ENCODE measurements around the gene MYH9. TPM values are rescaled to one million over a fixed set of nuclear protein-coding genes. Genes with fewer than 3 reads are reported as not detected.
A peak's percentile ranks its signal among the peaks of the same experiment; 100 is the strongest.
"Not testable (repeated sequence)": the region's sequence is repeated elsewhere in the genome, so short reads cannot be mapped to it uniquely, and the experiment has no call there.

MYH9 gene
- total RNA-seq, 4 donors from 2014 or later = 216 to 339 (median 246) TPM

- peak; percentile 45 for DNase-seq
- WGBS, 2 donors = 27 to 37% methylated on average over 14 to 20 of the region's 56 CpGs
- Histone ChIP-seq H3K4me1 (peaks cover 11 to 41% (median 11%) of the 10 kb centered on the region in 3 donors), H3K9me3 (no peaks in the 10 kb centered on the region), H3K36me3 (no peaks in the 10 kb centered on the region), H3K4me3 (peak overlapping the region; percentile 23 to 64 (median 39)), H3K27me3 (no peaks in the 10 kb centered on the region), H3K27ac (peak overlapping the region; percentile 87 to 93 (median 90))
- TF ChIP-seq CTCF (IDR thresholded peaks at IDR 0.05) (peak in 4 of 6 experiments; percentile 15 to 63 (median 37)), POLR2A (IDR thresholded peaks at IDR 0.05) (peak in 2 of 4 donors; percentile 77 to 89)
- intact Hi-C loops (cut with DNase I) = no loop called here
Measured at GRCh38 chr22:36409911-36410756, 22.4 kb upstream of the MYH9 start.

DNA sequence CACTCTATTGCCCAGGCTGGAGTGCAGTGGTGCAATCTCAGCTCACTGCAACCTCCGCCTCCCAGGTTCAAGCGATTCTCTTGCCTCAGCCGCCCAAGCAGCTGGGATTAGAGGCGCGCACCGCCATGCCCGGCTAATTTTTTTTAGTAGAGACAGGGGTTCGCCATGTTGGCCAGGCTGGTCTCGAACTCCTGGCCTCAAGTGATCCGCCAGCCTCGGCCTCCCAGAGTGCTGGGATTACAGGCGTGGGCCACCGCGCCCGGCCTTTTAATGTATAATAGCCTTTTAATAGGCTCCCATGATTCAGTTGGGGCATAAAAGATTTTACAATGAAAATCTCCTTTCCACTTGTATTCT lies 21.8 kb upstream of the MYH9 start:
- H3K27me3 ChIP-seq; intact Hi-C loops (cut with DNase I); DNase-seq; H3K36me3 ChIP-seq; H3K9me3 ChIP-seq: not testable (repeated sequence)
- Histone ChIP-seq H3K27ac (peak overlapping the region; percentile 87 to 93 (median 90)), H3K4me1 (peaks cover 11 to 41% (median 11%) of the 10 kb centered on the region in 3 donors), H3K4me3 (peak overlapping the region; percentile 23 to 64 (median 39))
- WGBS, 2 donors = 44 to 75% methylated on average over 11 to 14 of the region's 15 CpGs

DNA sequence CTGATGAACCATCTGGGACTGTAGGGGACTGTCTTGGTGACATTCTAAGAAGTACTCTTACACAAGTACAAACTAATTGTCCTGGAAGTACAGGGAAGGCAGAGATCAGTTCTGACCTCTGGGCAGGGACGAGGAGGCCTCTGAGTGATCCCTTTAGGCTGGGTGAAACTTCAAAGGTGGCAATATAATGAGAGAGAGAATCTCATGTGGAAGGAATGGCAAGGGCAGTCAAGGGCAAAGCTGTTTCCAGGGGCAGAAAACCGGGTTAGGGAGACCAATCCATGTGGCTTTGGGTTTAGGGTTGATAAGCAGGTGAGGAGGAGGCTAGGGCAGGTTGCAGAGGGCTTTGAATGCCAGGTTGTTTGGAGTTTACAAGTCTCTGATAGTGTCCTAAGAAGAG lies 21.3 kb upstream of the MYH9 start:
- Histone ChIP-seq H3K9me3 (no peaks in the 10 kb centered on the region), H3K36me3 (no peaks in the 10 kb centered on the region), H3K4me1 (peaks cover 11 to 41% (median 11%) of the 10 kb centered on the region in 3 donors), H3K27me3 (no peaks in the 10 kb centered on the region), H3K4me3 (no peak overlapping the region), H3K27ac (peak overlapping the region in 2 of 4 donors; percentile 87 to 93)
- no peak for DNase-seq
- no peak for TF ChIP-seq CTCF (IDR thresholded peaks at IDR 0.05)
- no peak for TF ChIP-seq POLR2A (IDR thresholded peaks at IDR 0.05)
- 64 to 68% methylated on average over 2 of the region's 2 CpGs for WGBS, 2 donors
- intact Hi-C loops (cut with DNase I) = no loop called here

DNA sequence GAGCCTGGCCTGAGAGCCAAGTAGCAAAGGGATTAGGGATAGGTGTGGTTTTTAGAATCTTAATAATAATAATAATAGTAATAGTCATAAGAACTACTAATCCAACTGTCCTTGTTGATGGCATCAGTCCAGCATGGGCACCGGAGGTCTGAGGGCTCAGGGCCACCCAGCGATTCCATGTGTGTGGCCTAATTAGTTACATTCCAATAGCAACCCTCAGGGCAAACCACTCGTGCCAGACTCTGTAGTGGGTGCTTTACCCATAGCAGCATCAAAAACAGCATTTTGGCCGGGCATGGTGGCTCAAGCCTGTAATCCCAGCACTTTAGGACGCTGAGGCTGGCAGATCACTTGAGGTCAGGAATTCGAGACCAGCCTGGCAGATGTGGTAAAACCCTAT lies 19.0 kb upstream of the MYH9 start:
- 55 to 63% methylated on average over 4 to 6 of the region's 6 CpGs for WGBS, 2 donors
- DNase-seq = no peak
- Histone ChIP-seq H3K4me1 (peaks cover 11 to 41% (median 11%) of the 10 kb centered on the region in 3 donors), H3K4me3 (no peak overlapping the region), H3K36me3 (no peaks in the 10 kb centered on the region), H3K9me3 (no peaks in the 10 kb centered on the region), H3K27me3 (no peaks in the 10 kb centered on the region), H3K27ac (no peak overlapping the region)
- TF ChIP-seq POLR2A (IDR thresholded peaks at IDR 0.05) = no peak
- no peak for TF ChIP-seq CTCF (IDR thresholded peaks at IDR 0.05)
- intact Hi-C loops (cut with DNase I) = no loop called here

DNA sequence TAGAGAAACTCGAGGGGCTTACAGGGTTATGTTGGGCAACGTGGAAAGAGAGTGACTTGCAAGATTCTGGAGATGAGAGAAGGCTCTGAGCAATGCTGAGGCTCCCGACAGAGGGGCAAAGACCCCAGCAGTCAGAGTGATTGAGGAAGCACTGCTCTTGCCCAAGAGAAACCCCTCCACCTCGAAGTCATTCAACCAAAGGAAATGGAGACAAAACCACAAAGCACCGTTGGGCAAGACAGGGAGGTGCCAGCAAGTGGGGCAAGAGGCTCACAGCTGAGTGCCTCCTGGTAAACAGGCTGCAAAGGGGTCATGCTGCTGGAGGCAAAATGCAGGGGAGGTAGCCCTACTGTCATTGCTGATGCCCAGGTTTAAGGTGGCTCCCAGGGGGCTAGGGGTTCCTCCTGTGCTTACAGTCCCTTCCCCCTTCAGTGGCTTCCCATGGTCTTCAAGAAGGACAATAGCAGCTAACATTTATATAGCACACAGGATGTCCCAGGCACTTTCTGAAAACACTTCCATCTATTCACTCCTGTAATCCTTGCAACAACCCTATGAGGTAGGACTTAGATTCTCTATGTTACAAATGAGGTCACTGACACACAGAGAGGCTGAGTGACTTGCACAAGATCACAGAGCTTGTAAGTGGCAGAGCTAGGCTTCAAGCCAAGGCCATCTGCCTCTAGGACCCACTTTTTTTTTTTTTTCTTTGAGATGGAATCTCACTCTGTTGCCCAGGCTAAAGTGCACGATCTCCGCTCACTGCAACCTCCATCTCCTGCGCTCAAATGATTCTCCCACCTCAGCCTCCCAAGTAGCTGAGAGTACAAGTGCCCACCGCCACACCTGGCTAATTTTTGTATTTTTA lies 18.1 kb upstream of the MYH9 start:
- intact Hi-C loops (cut with DNase I) = no loop called here
- no peaks in the 10 kb centered on the region for H3K27me3 ChIP-seq
- H3K27ac ChIP-seq = peak overlapping the region in 3 of 4 donors; percentile 25 to 65 (median 48)
- no peaks in the 10 kb centered on the region for H3K9me3 ChIP-seq
- no peaks in the 10 kb centered on the region for H3K36me3 ChIP-seq
- WGBS, 2 donors = 53 to 57% methylated on average over 8 to 9 of the region's 9 CpGs
- no peak for TF ChIP-seq POLR2A (IDR thresholded peaks at IDR 0.05)
- TF ChIP-seq CTCF (IDR thresholded peaks at IDR 0.05) = peak in 1 of 6 experiments; percentile 13
- H3K4me3 ChIP-seq = no peak overlapping the region
- H3K4me1 ChIP-seq = peaks cover 8 to 34% (median 11%) of the 10 kb centered on the region in 3 donors
- no peak for DNase-seq

All from esophagus squamous epithelium (tissue), 5 donors.